BE2C (cell line): Measurements from ENCODE around the gene TUBB4B.
A peak's percentile ranks its signal among the peaks of the same experiment; 100 is the strongest.

ENCODE experiments used
- DNase-seq: peaks from one replicate; pipeline ENCODE4 v3.0.0-alpha.2; 2020
- H3K27me3 ChIP-seq: fragments of 250-450 bp; sonication (Bioruptor Pico); 2 replicates; pipeline ENCODE4 v1.5.1; 2020; ENCODE audit warnings: mild to moderate bottlenecking
- H3K36me3 ChIP-seq: fragments of 250-450 bp; sonication (Bioruptor Pico); 2 replicates; pipeline ENCODE4 v1.5.1; 2020; ENCODE audit warnings: mild to moderate bottlenecking
- H3K4me1 ChIP-seq: fragments of 250-450 bp; sonication (Bioruptor Pico); 2 replicates; pipeline ENCODE4 v1.5.1; 2020
- H3K4me3 ChIP-seq: 2 replicates; pipeline ENCODE4 v1.5.1; 2011; ENCODE audit warnings: low read depth, low read length
- H3K9me3 ChIP-seq: fragments of 250-450 bp; sonication (Bioruptor Pico); 2 replicates; pipeline ENCODE4 v1.5.1; 2020
- CTCF ChIP-seq: IDR thresholded peaks from 2 replicates; pipeline ENCODE4 v1.5.1; 2012; ENCODE audit warnings: mild to moderate bottlenecking, low read depth, low read length

The TUBB4B gene

GRCh38 chr9:137251194-137251461, 10.0 kb downstream of the TUBB4B start, which contains the start of gene STPG3:
Gene STPG3 (plus strand): TSS chr9:137251286. CDS start chr9:137251287, 1 bp downstream.
- Histone ChIP-seq H3K4me1 (peaks cover under 1% of the 10 kb centered on the region; the same call in 1 of the 2 replicates), H3K36me3 (peaks cover under 1% of the 10 kb centered on the region; the same call in 1 of the 2 replicates), H3K4me3 (no peak within 1 kb of the TSS), H3K27me3 (no peaks in the 10 kb centered on the region), H3K9me3 (no peaks in the 10 kb centered on the region)
- TF ChIP-seq CTCF = no peak
- no peak for DNase-seq

- DNase-seq = no peak
- no peak for TF ChIP-seq CTCF
- Histone ChIP-seq H3K4me1 (peaks cover 4% of the 10 kb centered on the region), H3K36me3 (peaks cover 6% of the 10 kb centered on the region), H3K9me3 (no peaks in the 10 kb centered on the region), H3K4me3 (no peak overlapping the region), H3K27me3 (no peaks in the 10 kb centered on the region)
Measured at GRCh38 chr9:137251490-137252268, 10.6 kb downstream of the TUBB4B start.

GRCh38 chr9:137252555-137253506, 11.7 kb downstream of the TUBB4B start:
- Histone ChIP-seq H3K9me3 (no peaks in the 10 kb centered on the region), H3K4me3 (no peak overlapping the region), H3K36me3 (peaks cover 10% of the 10 kb centered on the region), H3K4me1 (peaks cover 4% of the 10 kb centered on the region), H3K27me3 (no peaks in the 10 kb centered on the region)
- no peak for TF ChIP-seq CTCF
- DNase-seq = no peak

- Histone ChIP-seq H3K36me3 (peaks cover 15% of the 10 kb centered on the region), H3K27me3 (no peaks in the 10 kb centered on the region), H3K4me3 (peak overlapping the region; percentile 75), H3K9me3 (no peaks in the 10 kb centered on the region), H3K4me1 (peaks cover 4% of the 10 kb centered on the region)
- TF ChIP-seq CTCF = no peak
- DNase-seq = no peak
Measured at GRCh38 chr9:137253717-137254623, 12.9 kb downstream of the TUBB4B start.

- H3K4me3 ChIP-seq = peak within 1 kb of the TSS; percentile 93
- DNase-seq = peak; percentile 97
- peaks cover 4% of the 10 kb centered on the region for H3K4me1 ChIP-seq
- no peak for TF ChIP-seq CTCF
- H3K9me3 ChIP-seq = no peaks in the 10 kb centered on the region
- H3K36me3 ChIP-seq = peaks cover 19% of the 10 kb centered on the region
- no peaks in the 10 kb centered on the region for H3K27me3 ChIP-seq
Measured at GRCh38 chr9:137254624-137255447, 13.7 kb downstream of the TUBB4B start, which contains the start of gene NELFB. Gene NELFB (plus strand): TSS chr9:137255327.
